Gastrocnemius medialis (tissue), 4 donors: ENCODE measurements around the gene GNG7. TPM values are rescaled to one million over a fixed set of nuclear protein-coding genes. Genes with fewer than 3 reads are reported as not detected.
"Not testable (repeated sequence)": the region's sequence is repeated elsewhere in the genome, so short reads cannot be mapped to it uniquely, and the experiment has no call there.

Experiments
- ATAC-seq, 2 donors: fragments of 150-250 bp; one replicate each; pipeline ENCODE4 v1.9.1; 2016
- DNase-seq, 2 donors: peaks; one replicate each; pipeline ENCODE4 v3.0.0-alpha.2; 2019
- H3K27ac ChIP-seq, 4 donors: fragments of 200-600 bp; sonication (generic); 1 replicate in 1 of 4; 2 replicates in 3 of 4; pipeline ENCODE4 v1.5.1; 2016 to 2018; ENCODE audit warnings: mild to moderate bottlenecking in 2 of 4, moderate library complexity in 1 of 4
- H3K27me3 ChIP-seq, 3 donors: fragments of 200-600 bp; sonication (generic) in 2 of 3; 1 replicate in 1 of 3; 2 replicates in 2 of 3; pipeline versions ENCODE4 v1.5.1 to v1.6.0; 2016 to 2019; ENCODE audit warnings: mild to moderate bottlenecking in 1 of 3, moderate library complexity in 1 of 3
- H3K36me3 ChIP-seq, 2 donors: fragments of 200-600 bp; sonication (generic) in 1 of 2; one replicate each; pipeline ENCODE4 v1.5.1; 2017 to 2018
- H3K4me1 ChIP-seq, 2 donors: fragments of 200-600 bp; sonication (generic) in 1 of 2; one replicate each; pipeline ENCODE4 v1.5.1; 2016 to 2017; ENCODE audit warnings: mild to moderate bottlenecking in 2 of 2
- H3K4me3 ChIP-seq, 4 donors: fragments of 200-600 bp; sonication (generic) in 3 of 4; 1 replicate in 1 of 4; 2 replicates in 3 of 4; pipeline ENCODE4 v1.5.1; 2016 to 2019; ENCODE audit warnings: mild to moderate bottlenecking in 2 of 4
- H3K9me3 ChIP-seq, 3 donors: fragments of 200-600 bp; sonication (generic) in 2 of 3; 1 replicate in 1 of 3; 2 replicates in 2 of 3; pipeline ENCODE4 v1.5.1; 2016 to 2019
- POLR2A ChIP-seq, 2 donors: fragments of 450-650 bp; IDR thresholded peaks; one replicate each; pipeline ENCODE4 v1.6.1; 2017; ENCODE audit warnings: antibody characterized with exemption in 2 of 2, mild to moderate bottlenecking in 2 of 2, moderate library complexity in 2 of 2
- in situ Hi-C, 4 donors: fragments of 200-750 bp; cut with MboI; loops; one replicate each; pipeline versions ENCODE4 v1.15.0 to v1.8.0; 2017; ENCODE audit warnings: low sequenced_read_pairs in 4 of 4
- intact Hi-C: fragments of 100-400 bp; cut with DNase I; formaldehyde crosslinking; loops from one replicate; pipeline ENCODE4 v1.15.1; 2023; ENCODE audit warnings: low total_unique reads
- total RNA-seq, 4 donors: library from RNA; depleted of rRNA; stranded (reverse); fragments of >200 nt; gene quantifications; one replicate each; pipeline versions ENCODE4 v1.1.0 to v1.2.3, GENCODE V29; 2016
- TF ChIP-seq, protein P1 (sequence below), 5 experiments: fragments of 450-650 bp in 3 of 5; fragments of 200-600 bp in 2 of 5; sonication (generic) in 2 of 5; IDR thresholded peaks in 4 of 5; conservative IDR thresholded peaks in 1 of 5; 1 replicate in 4 of 5; 2 replicates in 1 of 5; pipeline ENCODE4 v1.5.1; 2016 to 2019; ENCODE audit warnings: antibody characterized with exemption in 5 of 5, mild to moderate bottlenecking in 3 of 5, moderate library complexity in 3 of 5

The GNG7 gene
- total RNA-seq, 4 donors from 2014 or later, result 0.46 to 1.1 (median 0.62) TPM

DNA sequence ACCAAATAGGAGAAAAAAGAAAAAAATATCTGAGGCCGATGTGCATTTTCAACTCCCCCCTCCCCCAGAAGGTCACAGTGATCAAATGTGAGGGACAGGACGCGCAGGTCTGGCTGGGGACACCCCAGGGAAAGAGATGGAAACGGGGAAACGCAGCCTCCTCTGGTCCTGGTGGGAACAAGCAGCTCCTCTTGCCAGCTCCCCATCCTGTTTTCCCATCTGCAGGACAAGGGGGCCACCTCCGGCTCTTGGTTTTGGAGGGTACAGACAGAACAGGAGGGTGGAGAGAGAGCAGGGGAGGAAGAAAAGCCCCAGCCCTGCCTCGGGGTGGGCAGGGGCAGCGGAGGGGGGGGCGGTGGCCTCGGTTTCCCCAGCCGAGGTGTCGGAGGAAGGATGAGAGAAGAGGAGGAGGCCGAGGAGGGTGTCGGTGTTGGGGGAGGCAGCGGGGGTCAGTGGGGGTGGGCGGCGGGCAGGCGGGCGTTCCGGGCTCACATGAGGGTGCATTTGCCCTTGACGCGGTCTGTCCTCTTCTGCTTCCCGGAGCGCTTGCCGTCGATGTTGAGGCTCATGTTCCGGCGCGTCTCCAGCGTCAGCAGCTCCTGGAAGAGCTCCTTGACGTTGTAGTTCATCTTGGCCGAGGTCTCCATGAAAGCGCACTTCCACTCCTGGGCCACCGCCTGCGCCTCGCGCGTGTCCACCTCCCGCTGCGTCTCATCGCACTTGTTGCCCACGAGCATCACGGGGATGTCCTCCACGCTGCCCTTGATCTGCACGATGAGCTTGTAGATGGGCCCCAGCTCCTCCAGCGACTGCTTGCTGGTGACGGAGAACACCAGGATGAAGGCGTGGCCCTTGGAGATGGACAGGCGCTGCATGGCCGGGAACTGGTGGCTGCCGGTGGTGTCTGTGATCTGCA is 14.5 kb upstream of the GNG7 start:
- Histone ChIP-seq H3K36me3 (no peaks in the 10 kb centered on the region), H3K4me3 (no peak overlapping the region), H3K27me3 (peaks cover 21 to 31% (median 29%) of the 10 kb centered on the region in 3 donors), H3K27ac (no peak overlapping the region), H3K9me3 (peaks cover 0 to 4% (median 4%) of the 10 kb centered on the region in 3 donors), H3K4me1 (peaks cover 6% of the 10 kb centered on the region in 2 donors)
- in situ Hi-C loops (no loop called here), intact Hi-C loops (no loop called here)
- TF ChIP-seq POLR2A (IDR thresholded peaks at IDR 0.05), result no peak
- TF ChIP-seq, protein P1, sequence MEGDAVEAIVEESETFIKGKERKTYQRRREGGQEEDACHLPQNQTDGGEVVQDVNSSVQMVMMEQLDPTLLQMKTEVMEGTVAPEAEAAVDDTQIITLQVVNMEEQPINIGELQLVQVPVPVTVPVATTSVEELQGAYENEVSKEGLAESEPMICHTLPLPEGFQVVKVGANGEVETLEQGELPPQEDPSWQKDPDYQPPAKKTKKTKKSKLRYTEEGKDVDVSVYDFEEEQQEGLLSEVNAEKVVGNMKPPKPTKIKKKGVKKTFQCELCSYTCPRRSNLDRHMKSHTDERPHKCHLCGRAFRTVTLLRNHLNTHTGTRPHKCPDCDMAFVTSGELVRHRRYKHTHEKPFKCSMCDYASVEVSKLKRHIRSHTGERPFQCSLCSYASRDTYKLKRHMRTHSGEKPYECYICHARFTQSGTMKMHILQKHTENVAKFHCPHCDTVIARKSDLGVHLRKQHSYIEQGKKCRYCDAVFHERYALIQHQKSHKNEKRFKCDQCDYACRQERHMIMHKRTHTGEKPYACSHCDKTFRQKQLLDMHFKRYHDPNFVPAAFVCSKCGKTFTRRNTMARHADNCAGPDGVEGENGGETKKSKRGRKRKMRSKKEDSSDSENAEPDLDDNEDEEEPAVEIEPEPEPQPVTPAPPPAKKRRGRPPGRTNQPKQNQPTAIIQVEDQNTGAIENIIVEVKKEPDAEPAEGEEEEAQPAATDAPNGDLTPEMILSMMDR (IDR thresholded peaks at IDR 0.05 in 4 of 5, conservative IDR thresholded peaks at IDR 0.05 in 1 of 5), result no peak
- DNase-seq (no peak), ATAC-seq (no peak)

DNA sequence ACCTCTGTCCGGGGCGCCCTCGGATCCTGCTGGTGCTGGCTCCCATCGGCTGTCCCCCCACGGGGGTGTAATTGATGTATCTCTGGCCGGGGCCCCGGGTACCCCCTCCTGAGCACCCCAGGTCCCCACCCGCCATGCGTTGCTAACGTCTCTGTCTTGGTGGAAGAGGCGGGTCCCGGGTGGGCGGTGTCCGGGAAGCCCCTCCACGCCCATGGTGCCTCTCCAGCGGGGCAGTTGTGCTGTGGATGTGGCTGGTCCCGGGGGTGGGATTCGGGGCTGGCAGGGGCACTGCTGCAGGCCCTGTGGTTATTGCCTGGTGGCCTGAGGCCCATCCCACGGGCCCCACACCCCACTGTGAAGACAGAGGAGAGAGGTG is 13.8 kb upstream of the GNG7 start:
- H3K27me3 ChIP-seq, result peaks cover 16 to 29% (median 25%) of the 10 kb centered on the region in 3 donors
- in situ Hi-C loops, result no loop called here

DNA sequence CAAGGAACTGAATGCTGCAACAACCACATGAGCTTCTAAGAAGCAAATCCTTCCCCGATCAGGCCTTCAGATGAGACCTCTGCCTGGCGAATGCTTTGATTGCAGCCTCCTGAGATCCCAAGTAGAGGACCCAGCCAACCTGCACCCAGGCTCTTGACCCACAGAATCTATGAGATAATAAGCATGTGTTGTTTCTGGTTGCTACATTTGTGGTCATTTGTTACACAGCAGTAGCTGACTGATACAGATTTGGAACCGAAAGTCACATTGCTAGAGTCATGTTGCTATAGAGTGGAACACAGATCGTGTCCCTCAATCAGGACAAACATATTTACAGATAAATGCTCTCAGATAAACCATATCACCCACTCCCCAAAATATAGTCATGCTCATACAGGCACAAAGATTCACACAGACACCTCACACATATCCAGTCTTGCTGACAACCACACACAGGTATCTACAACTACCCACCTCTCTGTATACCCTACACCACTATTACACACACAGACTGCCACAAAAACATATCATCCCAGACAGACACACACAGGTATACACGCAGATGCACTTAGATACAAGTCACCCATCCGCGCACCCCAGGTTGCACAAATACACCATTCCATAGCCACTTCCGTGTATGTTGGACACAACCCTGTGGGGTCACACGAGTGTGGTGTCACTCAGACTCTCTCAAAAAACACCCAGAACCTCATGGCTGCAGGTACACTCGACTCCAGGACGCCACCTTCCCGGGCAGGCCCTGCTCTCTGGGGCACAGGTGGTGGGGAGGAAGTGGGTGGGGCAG is 13.2 kb upstream of the GNG7 start:
- Histone ChIP-seq H3K27me3 (peaks cover 15 to 26% (median 21%) of the 10 kb centered on the region in 3 donors), H3K9me3 (peaks cover 0 to 4% (median 4%) of the 10 kb centered on the region in 3 donors), H3K36me3 (no peaks in the 10 kb centered on the region), H3K4me3 (no peak overlapping the region), H3K27ac (no peak overlapping the region), H3K4me1 (peaks cover 5 to 6% of the 10 kb centered on the region in 2 donors)
- in situ Hi-C loops, result no loop called here
- DNase-seq (no peak), ATAC-seq (no peak)
- intact Hi-C loops, result no loop called here
- TF ChIP-seq, protein P1 (IDR thresholded peaks at IDR 0.05 in 4 of 5, conservative IDR thresholded peaks at IDR 0.05 in 1 of 5), result no peak
- TF ChIP-seq POLR2A (IDR thresholded peaks at IDR 0.05), result no peak

More for the DNA sequence above, 13.8 kb upstream of the GNG7 start:
- Histone ChIP-seq H3K9me3 (peaks cover 0 to 4% (median 4%) of the 10 kb centered on the region in 3 donors), H3K4me3 (no peak overlapping the region), H3K27ac (no peak overlapping the region), H3K4me1 (peaks cover 6% of the 10 kb centered on the region in 2 donors), H3K36me3 (no peaks in the 10 kb centered on the region)
- DNase-seq (no peak), ATAC-seq (no peak)
- intact Hi-C loops, result no loop called here
- TF ChIP-seq, protein P1 (IDR thresholded peaks at IDR 0.05 in 4 of 5, conservative IDR thresholded peaks at IDR 0.05 in 1 of 5), result no peak
- TF ChIP-seq POLR2A (IDR thresholded peaks at IDR 0.05), result no peak

DNA sequence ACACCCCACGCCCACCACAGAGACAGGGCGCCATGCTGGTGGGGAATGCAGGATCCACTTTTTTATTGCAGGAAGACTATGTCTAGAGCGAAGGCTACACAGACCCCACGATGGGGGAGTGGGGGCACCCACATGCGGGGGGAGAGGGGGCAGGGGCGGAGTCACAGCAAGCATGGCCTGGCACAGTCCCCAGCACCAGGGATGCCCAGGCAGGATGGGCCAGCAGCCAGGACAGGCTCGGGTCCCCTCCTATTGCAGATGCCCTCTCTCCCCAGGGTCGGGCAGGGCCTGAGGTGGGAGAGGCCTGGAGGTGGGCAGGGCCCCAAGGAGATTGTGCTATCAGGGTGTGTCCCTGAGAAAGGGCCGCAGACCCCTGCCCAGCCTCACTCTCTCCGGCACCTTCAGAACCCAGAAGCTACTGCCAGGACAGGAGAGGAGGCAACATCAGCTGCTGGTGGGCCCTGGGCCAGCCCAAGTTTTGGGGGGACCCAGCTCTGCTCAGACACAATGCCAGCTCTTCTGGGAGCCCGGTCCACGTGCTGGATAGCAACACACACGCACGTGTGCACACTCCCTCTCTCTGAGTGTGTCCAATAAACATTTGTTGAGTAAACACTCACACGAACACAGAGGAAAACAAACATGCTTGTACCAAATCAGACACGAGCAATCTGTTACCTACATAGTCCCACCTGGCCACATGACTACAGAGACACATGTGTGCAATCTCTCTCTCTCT is 12.2 kb upstream of the GNG7 start:
- Histone ChIP-seq H3K4me1 (no peaks in the 10 kb centered on the region), H3K27me3 (peaks cover 5 to 17% (median 12%) of the 10 kb centered on the region in 3 donors), H3K4me3 (no peak overlapping the region), H3K27ac (no peak overlapping the region), H3K9me3 (peaks cover 0 to 4% (median 4%) of the 10 kb centered on the region in 3 donors), H3K36me3 (no peaks in the 10 kb centered on the region)
- in situ Hi-C loops (no loop called here), intact Hi-C loops (no loop called here)
- DNase-seq (no peak), ATAC-seq (no peak)
- no peak for TF ChIP-seq POLR2A (IDR thresholded peaks at IDR 0.05)
- TF ChIP-seq, protein P1 (IDR thresholded peaks at IDR 0.05 in 4 of 5, conservative IDR thresholded peaks at IDR 0.05 in 1 of 5), result no peak

DNA sequence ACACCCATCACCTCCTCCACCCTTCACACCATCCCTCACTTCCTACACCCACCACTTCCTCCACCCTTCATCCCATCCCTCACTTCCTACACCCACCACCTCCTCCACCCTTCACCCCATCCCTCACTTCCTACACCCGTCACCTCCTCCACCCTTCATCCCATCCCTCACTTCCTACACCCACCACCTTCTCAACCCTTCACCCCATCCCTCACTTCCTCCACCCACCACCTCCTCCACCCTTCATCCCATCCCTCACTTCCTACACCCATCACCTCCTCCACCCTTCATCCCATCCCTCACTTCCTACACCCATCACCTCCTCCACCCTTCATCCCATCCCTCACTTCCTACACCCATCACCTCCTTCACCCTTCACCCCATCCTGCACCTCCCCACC is 11.6 kb upstream of the GNG7 start:
- H3K9me3 ChIP-seq, H3K4me3 ChIP-seq, in situ Hi-C loops, ATAC-seq, H3K27ac ChIP-seq, H3K4me1 ChIP-seq, intact Hi-C loops, H3K36me3 ChIP-seq, DNase-seq: not testable (repeated sequence)
- H3K27me3 ChIP-seq, result peaks cover 3 to 11% (median 6%) of the 10 kb centered on the region in 3 donors

DNA sequence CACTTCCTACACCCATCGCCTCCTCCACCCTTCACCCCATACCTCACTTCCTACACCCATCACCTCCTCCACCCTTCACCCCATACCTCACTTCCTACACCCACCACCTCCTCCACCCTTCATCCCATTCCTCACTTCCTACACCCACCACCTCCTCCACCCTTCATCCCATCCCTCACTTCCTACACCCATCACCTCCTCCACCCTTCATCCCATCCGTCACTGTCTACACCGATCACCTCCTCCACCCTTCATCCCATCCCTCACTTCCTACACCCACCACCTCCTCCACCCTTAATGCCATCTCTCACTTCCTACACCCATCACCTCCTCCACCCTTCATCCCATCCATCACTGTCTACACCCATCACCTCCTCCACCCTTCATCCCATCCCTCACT is 10.7 kb upstream of the GNG7 start:
- H3K9me3 ChIP-seq, H3K27ac ChIP-seq, ATAC-seq, DNase-seq, in situ Hi-C loops, H3K27me3 ChIP-seq, H3K4me3 ChIP-seq, intact Hi-C loops, H3K36me3 ChIP-seq, H3K4me1 ChIP-seq: not testable (repeated sequence)
